ENCODE measurements around the gene SMAD3. TPM values are rescaled to one million over a fixed set of nuclear protein-coding genes. Genes with fewer than 3 reads are reported as not detected.

Gene SMAD3
- total and polyA plus RNA-seq, 4 donors, result 4.0 to 12.2 (median 5.5) TPM

GRCh38 chr15:67136802-67137201 is 71.4 kb downstream of the SMAD3 start:
- 86% methylated on average over 3 of the region's 3 CpGs for WGBS
- no peak overlapping the region for H3K27ac ChIP-seq (ENCODE audit: low read depth in 1 of 2, low read length in 2 of 2)
- TF ChIP-seq EGR1 (IDR thresholded peaks at IDR 0.05; ENCODE audit: low read depth in 2 of 2), result no peak
- TF ChIP-seq REST (IDR thresholded peaks at IDR 0.05), result no peak
- TF ChIP-seq HNF4G (IDR thresholded peaks at IDR 0.05), result no peak
- no peak for TF ChIP-seq SP1 (IDR thresholded peaks at IDR 0.05)
- TF ChIP-seq RXRA (IDR thresholded peaks at IDR 0.05), result no peak
- TF ChIP-seq HNF4A (conservative IDR thresholded peaks at IDR 0.05), result no peak
- no peak for TF ChIP-seq JUND (IDR thresholded peaks at IDR 0.05)
- TF ChIP-seq GABPA (IDR thresholded peaks at IDR 0.05 in 1 of 2, conservative IDR thresholded peaks at IDR 0.05 in 1 of 2), result no peak
- TF ChIP-seq YY1 (IDR thresholded peaks at IDR 0.05), result no peak
- no peak for TF ChIP-seq NR2F2 (IDR thresholded peaks at IDR 0.05)
- TF ChIP-seq RAD21 (IDR thresholded peaks at IDR 0.05), result no peak

GRCh38 chr15:67137319-67137718 is 71.9 kb downstream of the SMAD3 start:
- Histone ChIP-seq H3K27ac (ENCODE audit: low read depth in 1 of 2, low read length in 2 of 2) (peak overlapping the region in 1 of 2 donors; percentile 21), H3K9ac (ENCODE audit: low read depth in 1 of 2, low read length in 2 of 2) (no peak overlapping the region), H3K27me3 (ENCODE audit: control insufficient read depth in 4 of 4, insufficient read depth in 4 of 4, low read length in 3 of 4) (no peaks in the 10 kb centered on the region), H3K4me3 (ENCODE audit: low read depth in 1 of 3, low read length in 3 of 3) (no peak overlapping the region), H3K4me1 (ENCODE audit: control insufficient read depth in 4 of 4, insufficient read depth in 4 of 4, low read length in 3 of 4) (peaks cover 27 to 45% (median 36%) of the 10 kb centered on the region in 4 donors), H3K9me3 (ENCODE audit: control insufficient read depth in 4 of 4, low read length in 3 of 4) (no peaks in the 10 kb centered on the region), H3K36me3 (ENCODE audit: control insufficient read depth in 4 of 4, insufficient read depth in 3 of 4, low read depth in 1 of 4, low read length in 3 of 4) (no peaks in the 10 kb centered on the region)
- no peak for DNase-seq (ENCODE audit: low spot score)
- WGBS, result 95% methylated on average over 1 of the region's 1 CpG
- TF ChIP-seq RAD21 (IDR thresholded peaks at IDR 0.05) (no peak), REST (IDR thresholded peaks at IDR 0.05) (no peak), FOXA2 (IDR thresholded peaks at IDR 0.05) (no peak), NR2F2 (IDR thresholded peaks at IDR 0.05) (no peak), FOXA1 (IDR thresholded peaks at IDR 0.05) (no peak), HNF4G (IDR thresholded peaks at IDR 0.05) (no peak), RXRA (IDR thresholded peaks at IDR 0.05) (no peak), CTCF (IDR thresholded peaks at IDR 0.05; ENCODE audit: low read depth, low read length, missing input control) (no peak), SP1 (IDR thresholded peaks at IDR 0.05) (no peak), MAX (IDR thresholded peaks at IDR 0.05) (no peak), EGR1 (IDR thresholded peaks at IDR 0.05; ENCODE audit: low read depth in 2 of 2) (no peak), GABPA (IDR thresholded peaks at IDR 0.05 in 1 of 2, conservative IDR thresholded peaks at IDR 0.05 in 1 of 2) (no peak)
- TF ChIP-seq, protein P1, sequence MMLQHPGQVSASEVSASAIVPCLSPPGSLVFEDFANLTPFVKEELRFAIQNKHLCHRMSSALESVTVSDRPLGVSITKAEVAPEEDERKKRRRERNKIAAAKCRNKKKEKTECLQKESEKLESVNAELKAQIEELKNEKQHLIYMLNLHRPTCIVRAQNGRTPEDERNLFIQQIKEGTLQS (IDR thresholded peaks at IDR 0.05), result no peak

More at GRCh38 chr15:67136802-67137201, 71.4 kb downstream of the SMAD3 start:
- no peaks in the 10 kb centered on the region for H3K9me3 ChIP-seq (ENCODE audit: control insufficient read depth in 4 of 4, low read length in 3 of 4)
- H3K4me3 ChIP-seq (ENCODE audit: low read depth in 1 of 3, low read length in 3 of 3), result no peak overlapping the region
- H3K36me3 ChIP-seq (ENCODE audit: control insufficient read depth in 4 of 4, insufficient read depth in 3 of 4, low read depth in 1 of 4, low read length in 3 of 4), result no peaks in the 10 kb centered on the region
- peaks cover 27 to 50% (median 36%) of the 10 kb centered on the region in 4 donors for H3K4me1 ChIP-seq (ENCODE audit: control insufficient read depth in 4 of 4, insufficient read depth in 4 of 4, low read length in 3 of 4)
- H3K27me3 ChIP-seq (ENCODE audit: control insufficient read depth in 4 of 4, insufficient read depth in 4 of 4, low read length in 3 of 4), result no peaks in the 10 kb centered on the region
- no peak for DNase-seq (ENCODE audit: low spot score)
- no peak overlapping the region for H3K9ac ChIP-seq (ENCODE audit: low read depth in 1 of 2, low read length in 2 of 2)

Data from liver (tissue), 9 donors.